HL-60 (cell line): Measurements from ENCODE around the gene ATAD1.

Experiments used
- DNase-seq, 2 experiments: peaks; one replicate each; pipeline ENCODE4 v3.0.0-alpha.2; 2010 to 2020; ENCODE audit warnings: low read depth in 1 of 2, low spot score in 1 of 2
- H3K27ac ChIP-seq: fragments of 250-450 bp; sonication (Bioruptor Pico); replicated peaks from 2 replicates; pipeline ENCODE4 v1.5.1; 2020; ENCODE audit warnings: mild to moderate bottlenecking, moderate library complexity
- H3K27me3 ChIP-seq: fragments of 250-450 bp; sonication (Bioruptor Pico); 2 replicates; pipeline ENCODE4 v1.5.1; 2021; ENCODE audit warnings: mild to moderate bottlenecking, moderate library complexity; ENCODE audit not compliant: insufficient read depth, poor library complexity, severe bottlenecking
- H3K4me3 ChIP-seq: replicated peaks from 2 replicates; pipeline ENCODE4 v1.5.1; 2011; ENCODE audit warnings: mild to moderate bottlenecking, control low read depth, low read length; ENCODE audit not compliant: insufficient read depth
- GABPA ChIP-seq: IDR thresholded peaks from 2 replicates; pipeline ENCODE4 v1.6.1; 2012; ENCODE audit warnings: low read depth
- POLR2AphosphoS5 ChIP-seq: IDR thresholded peaks from 2 replicates; pipeline ENCODE4 v1.6.1; 2012; ENCODE audit warnings: low read depth
- SPI1 ChIP-seq: IDR thresholded peaks from 2 replicates; pipeline ENCODE4 v1.6.1; 2012; ENCODE audit warnings: low read depth, mild to moderate bottlenecking, borderline replicate concordance
- TF ChIP-seq, protein P1 (sequence below): IDR thresholded peaks from one replicate; pipeline ENCODE4 v1.5.1; 2011; ENCODE audit warnings: low read length, control low read depth, inconsistent platforms; ENCODE audit not compliant: insufficient read depth
- TF ChIP-seq, protein P2 (sequence below): IDR thresholded peaks from 2 replicates; pipeline ENCODE4 v1.6.1; 2012; ENCODE audit warnings: low read depth; ENCODE audit not compliant: insufficient replicate concordance

Gene ATAD1

DNA sequence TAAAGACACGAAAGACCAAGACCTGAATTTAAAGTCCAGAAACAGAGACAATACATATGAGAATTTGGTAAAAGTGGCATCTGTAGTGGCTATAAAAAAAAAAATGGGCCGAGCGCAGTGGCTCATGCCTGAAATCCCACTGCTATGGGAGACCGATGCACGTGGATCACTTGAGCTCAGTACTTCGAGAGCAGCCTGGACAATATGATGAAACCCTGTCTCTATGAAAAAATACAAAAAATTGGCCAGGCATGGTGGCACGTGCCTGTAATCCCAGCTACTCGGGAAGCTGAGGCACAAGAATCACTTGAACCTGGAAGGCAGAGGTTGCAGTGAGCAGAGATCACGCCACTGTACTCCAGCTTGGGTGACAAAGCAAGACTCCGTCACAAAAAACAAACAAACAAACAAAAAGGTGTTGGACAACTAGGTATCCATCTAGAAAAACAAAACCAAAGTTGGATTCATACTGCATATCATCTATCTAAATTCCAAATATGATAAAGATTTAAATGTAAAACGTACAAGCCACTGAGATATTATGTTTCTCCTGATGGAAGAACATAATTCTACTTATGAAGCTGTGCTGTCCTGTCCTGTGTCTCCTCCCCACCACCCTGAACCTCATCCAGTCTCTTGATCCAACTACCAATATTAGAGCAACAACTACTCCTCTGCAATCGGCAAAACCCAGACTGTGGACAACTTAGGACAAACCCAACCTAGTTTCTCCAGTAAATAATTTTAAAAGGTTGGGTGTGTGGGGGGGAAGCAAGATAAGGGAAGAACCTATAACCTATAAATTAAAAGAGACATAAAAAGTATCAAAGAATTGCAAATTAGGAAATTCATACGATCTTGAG lies 53.7 kb downstream of the ATAD1 start:
- H3K27ac ChIP-seq = no peak overlapping the region
- no peak for DNase-seq
- TF ChIP-seq POLR2AphosphoS5 (no peak), GABPA (no peak), SPI1 (no peak)
- TF ChIP-seq, protein P1, sequence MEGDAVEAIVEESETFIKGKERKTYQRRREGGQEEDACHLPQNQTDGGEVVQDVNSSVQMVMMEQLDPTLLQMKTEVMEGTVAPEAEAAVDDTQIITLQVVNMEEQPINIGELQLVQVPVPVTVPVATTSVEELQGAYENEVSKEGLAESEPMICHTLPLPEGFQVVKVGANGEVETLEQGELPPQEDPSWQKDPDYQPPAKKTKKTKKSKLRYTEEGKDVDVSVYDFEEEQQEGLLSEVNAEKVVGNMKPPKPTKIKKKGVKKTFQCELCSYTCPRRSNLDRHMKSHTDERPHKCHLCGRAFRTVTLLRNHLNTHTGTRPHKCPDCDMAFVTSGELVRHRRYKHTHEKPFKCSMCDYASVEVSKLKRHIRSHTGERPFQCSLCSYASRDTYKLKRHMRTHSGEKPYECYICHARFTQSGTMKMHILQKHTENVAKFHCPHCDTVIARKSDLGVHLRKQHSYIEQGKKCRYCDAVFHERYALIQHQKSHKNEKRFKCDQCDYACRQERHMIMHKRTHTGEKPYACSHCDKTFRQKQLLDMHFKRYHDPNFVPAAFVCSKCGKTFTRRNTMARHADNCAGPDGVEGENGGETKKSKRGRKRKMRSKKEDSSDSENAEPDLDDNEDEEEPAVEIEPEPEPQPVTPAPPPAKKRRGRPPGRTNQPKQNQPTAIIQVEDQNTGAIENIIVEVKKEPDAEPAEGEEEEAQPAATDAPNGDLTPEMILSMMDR = no peak
- TF ChIP-seq, protein P2, sequence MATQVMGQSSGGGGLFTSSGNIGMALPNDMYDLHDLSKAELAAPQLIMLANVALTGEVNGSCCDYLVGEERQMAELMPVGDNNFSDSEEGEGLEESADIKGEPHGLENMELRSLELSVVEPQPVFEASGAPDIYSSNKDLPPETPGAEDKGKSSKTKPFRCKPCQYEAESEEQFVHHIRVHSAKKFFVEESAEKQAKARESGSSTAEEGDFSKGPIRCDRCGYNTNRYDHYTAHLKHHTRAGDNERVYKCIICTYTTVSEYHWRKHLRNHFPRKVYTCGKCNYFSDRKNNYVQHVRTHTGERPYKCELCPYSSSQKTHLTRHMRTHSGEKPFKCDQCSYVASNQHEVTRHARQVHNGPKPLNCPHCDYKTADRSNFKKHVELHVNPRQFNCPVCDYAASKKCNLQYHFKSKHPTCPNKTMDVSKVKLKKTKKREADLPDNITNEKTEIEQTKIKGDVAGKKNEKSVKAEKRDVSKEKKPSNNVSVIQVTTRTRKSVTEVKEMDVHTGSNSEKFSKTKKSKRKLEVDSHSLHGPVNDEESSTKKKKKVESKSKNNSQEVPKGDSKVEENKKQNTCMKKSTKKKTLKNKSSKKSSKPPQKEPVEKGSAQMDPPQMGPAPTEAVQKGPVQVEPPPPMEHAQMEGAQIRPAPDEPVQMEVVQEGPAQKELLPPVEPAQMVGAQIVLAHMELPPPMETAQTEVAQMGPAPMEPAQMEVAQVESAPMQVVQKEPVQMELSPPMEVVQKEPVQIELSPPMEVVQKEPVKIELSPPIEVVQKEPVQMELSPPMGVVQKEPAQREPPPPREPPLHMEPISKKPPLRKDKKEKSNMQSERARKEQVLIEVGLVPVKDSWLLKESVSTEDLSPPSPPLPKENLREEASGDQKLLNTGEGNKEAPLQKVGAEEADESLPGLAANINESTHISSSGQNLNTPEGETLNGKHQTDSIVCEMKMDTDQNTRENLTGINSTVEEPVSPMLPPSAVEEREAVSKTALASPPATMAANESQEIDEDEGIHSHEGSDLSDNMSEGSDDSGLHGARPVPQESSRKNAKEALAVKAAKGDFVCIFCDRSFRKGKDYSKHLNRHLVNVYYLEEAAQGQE = no peak
- no peak overlapping the region for H3K4me3 ChIP-seq
- H3K27me3 ChIP-seq = no peaks in the 10 kb centered on the region

DNA sequence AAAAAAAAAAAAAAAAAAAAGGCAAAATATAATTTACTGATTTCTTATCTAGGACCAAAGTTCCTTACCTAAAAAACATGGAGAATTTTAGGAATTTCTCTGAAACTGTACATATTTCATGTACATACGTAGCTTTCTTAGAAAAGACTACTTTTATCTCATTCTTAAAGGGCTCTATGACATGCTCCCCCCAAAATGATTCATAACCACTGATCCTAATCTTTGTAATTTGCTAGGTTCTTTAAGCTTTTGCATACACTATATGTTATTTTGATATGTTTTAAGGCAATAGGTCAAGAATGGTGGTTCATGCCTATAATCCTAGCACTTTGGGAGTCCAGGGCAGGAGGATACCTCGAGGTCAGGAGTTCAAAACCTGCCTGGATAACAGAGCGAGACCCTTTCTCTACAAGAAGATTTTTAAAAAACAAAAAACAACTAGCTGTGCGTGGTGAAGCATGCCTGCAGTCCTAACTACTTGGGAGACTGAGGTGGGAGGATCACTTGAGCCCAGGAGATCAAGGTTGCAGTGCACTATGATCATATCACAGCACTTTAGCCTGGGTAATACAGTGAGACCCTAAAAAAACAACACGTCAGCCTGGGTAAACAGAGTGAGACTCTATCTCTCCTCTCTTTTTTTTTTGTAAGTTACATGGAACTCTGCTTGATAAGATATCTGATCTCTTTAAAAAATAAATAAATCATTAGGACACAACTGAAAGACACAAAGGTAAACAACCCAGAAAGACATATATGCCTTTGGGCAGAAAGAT lies 54.8 kb downstream of the ATAD1 start:
- no peak overlapping the region for H3K27ac ChIP-seq
- H3K4me3 ChIP-seq = no peak overlapping the region
- no peaks in the 10 kb centered on the region for H3K27me3 ChIP-seq
- no peak for DNase-seq
- TF ChIP-seq, protein P1 = no peak
- TF ChIP-seq POLR2AphosphoS5 = no peak
- TF ChIP-seq, protein P2 = no peak
- TF ChIP-seq SPI1 = no peak
- no peak for TF ChIP-seq GABPA

DNA sequence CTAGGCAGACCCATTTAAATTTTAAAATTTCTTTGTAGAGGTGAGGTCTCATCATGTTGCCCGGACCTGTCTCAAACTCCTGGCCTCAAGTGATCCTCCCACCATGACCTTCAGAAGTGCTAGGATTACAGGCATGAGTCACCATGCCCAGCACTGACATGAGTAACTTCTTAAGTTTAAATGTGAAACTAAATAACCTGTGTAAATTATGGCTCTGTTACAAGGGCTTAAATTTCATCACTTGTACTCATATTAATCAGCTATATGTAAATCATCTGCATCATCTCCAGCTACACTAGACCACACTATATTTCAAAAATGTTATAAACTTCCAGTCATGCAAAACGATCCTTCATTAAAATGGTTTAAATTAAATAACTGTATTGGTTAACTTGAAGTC lies 56.1 kb downstream of the ATAD1 start:
- no peak for DNase-seq
- H3K27ac ChIP-seq = no peak overlapping the region

More for the DNA sequence above, 56.1 kb downstream of the ATAD1 start:
- H3K27me3 ChIP-seq = no peaks in the 10 kb centered on the region
- H3K4me3 ChIP-seq = no peak overlapping the region
- TF ChIP-seq, protein P1 = no peak
- TF ChIP-seq GABPA (no peak), POLR2AphosphoS5 (no peak), SPI1 (no peak)
- TF ChIP-seq, protein P2 = no peak
